ENCODE results near the gene PPP1R12C. TPM values are rescaled to one million over a fixed set of nuclear protein-coding genes. Genes with fewer than 3 reads are reported as not detected.

The PPP1R12C gene
- total RNA-seq, 1 experiment from 2014 or later = 92.3 TPM

DNA sequence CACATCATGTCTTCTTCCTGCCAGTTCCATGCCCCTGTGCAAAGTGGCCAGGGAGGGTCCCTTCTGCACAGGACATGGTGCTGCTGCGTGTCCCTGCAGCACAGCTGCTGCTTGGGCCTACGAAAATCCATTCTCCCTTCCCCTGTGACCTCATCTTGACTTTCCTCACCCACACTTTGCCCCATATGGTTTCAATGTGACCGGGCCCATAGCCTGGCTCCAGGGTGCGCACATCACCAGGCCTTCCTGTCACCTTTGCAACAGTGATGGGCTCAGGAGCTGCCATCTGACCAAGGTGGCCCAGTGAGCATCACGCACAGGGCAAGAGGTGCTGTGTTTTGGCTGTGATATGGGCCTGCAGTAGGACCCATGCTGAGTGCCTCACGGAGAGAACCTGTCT, 10.8 kb downstream of the PPP1R12C start:
- H3K27ac Mint-ChIP-seq = no peak overlapping the region
- ChIA-PET POLR2A (interaction anchor here (1.1 kb wide), 1 partner anchor 11 kb away, joined by 5 read pairs; the partner anchor contains the start of gene PPP1R12C), CTCF (interaction anchor here (1.1 kb wide), 1 partner anchor 10 kb away, joined by 4 read pairs; no protein-coding TSS in a partner anchor)
- no peak for ATAC-seq
- peaks cover 7% of the 10 kb centered on the region; the same call in 1 of the 2 replicates for H3K9me3 Mint-ChIP-seq
- H3K27me3 Mint-ChIP-seq (ENCODE audit: low read depth) = no peaks in the 10 kb centered on the region
- no peak for TF ChIP-seq ETV6 (CRISPR knock-in tag; IDR thresholded peaks at IDR 0.05)
- TF ChIP-seq TP53 (CRISPR knock-in tag; IDR thresholded peaks at IDR 0.05) = no peak
- TF ChIP-seq, protein P1, sequence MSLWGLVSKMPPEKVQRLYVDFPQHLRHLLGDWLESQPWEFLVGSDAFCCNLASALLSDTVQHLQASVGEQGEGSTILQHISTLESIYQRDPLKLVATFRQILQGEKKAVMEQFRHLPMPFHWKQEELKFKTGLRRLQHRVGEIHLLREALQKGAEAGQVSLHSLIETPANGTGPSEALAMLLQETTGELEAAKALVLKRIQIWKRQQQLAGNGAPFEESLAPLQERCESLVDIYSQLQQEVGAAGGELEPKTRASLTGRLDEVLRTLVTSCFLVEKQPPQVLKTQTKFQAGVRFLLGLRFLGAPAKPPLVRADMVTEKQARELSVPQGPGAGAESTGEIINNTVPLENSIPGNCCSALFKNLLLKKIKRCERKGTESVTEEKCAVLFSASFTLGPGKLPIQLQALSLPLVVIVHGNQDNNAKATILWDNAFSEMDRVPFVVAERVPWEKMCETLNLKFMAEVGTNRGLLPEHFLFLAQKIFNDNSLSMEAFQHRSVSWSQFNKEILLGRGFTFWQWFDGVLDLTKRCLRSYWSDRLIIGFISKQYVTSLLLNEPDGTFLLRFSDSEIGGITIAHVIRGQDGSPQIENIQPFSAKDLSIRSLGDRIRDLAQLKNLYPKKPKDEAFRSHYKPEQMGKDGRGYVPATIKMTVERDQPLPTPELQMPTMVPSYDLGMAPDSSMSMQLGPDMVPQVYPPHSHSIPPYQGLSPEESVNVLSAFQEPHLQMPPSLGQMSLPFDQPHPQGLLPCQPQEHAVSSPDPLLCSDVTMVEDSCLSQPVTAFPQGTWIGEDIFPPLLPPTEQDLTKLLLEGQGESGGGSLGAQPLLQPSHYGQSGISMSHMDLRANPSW (CRISPR knock-in tag; conservative IDR thresholded peaks at IDR 0.05; ENCODE audit: low read depth) = no peak
- TF ChIP-seq ZNF121 (CRISPR knock-in tag; IDR thresholded peaks at IDR 0.05) = no peak
- TF ChIP-seq, protein P2, sequence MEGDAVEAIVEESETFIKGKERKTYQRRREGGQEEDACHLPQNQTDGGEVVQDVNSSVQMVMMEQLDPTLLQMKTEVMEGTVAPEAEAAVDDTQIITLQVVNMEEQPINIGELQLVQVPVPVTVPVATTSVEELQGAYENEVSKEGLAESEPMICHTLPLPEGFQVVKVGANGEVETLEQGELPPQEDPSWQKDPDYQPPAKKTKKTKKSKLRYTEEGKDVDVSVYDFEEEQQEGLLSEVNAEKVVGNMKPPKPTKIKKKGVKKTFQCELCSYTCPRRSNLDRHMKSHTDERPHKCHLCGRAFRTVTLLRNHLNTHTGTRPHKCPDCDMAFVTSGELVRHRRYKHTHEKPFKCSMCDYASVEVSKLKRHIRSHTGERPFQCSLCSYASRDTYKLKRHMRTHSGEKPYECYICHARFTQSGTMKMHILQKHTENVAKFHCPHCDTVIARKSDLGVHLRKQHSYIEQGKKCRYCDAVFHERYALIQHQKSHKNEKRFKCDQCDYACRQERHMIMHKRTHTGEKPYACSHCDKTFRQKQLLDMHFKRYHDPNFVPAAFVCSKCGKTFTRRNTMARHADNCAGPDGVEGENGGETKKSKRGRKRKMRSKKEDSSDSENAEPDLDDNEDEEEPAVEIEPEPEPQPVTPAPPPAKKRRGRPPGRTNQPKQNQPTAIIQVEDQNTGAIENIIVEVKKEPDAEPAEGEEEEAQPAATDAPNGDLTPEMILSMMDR (IDR thresholded peaks at IDR 0.05) = no peak
- TF ChIP-seq CBFB (CRISPR knock-in tag; IDR thresholded peaks at IDR 0.05; ENCODE audit: low read depth) = no peak
- TF ChIP-seq CREM (CRISPR knock-in tag; IDR thresholded peaks at IDR 0.05) = no peak
- peaks cover 29% of the 10 kb centered on the region for H3K36me3 Mint-ChIP-seq
- no peaks in the 10 kb centered on the region for H3K4me1 Mint-ChIP-seq
- no peak overlapping the region for H3K4me3 Mint-ChIP-seq
- DNase-seq (ENCODE audit: low spot score) = no peak

DNA sequence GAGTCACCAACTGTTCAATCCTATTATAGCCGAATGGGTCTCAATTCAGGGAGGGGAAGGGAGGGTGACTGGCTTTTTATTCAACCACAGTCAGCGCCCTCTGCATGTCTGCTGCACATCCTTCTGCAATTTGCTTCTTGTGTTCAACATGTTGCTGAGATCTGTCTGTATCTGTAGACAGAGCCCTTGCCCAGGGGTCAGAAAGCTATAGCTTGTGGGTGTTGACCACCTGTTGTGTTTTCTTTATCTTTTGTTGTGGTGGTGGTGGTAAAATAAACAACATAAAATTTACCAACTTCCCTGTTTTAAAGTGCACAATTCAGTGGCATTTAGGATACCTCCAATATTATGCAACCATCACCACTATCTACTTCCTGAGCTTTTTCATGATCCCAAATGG, 12.2 kb downstream of the PPP1R12C start:
- ChIA-PET CTCF (interaction anchor here (1.2 kb wide), 1 partner anchor 11 kb away, joined by 4 read pairs; no protein-coding TSS in a partner anchor), POLR2A (interaction anchor here (1.3 kb wide), 1 partner anchor 9 kb away, joined by 4 read pairs; no protein-coding TSS in a partner anchor)
- no peak overlapping the region for H3K27ac Mint-ChIP-seq
- H3K4me1 Mint-ChIP-seq = peaks cover 2% of the 10 kb centered on the region
- H3K27me3 Mint-ChIP-seq (ENCODE audit: low read depth) = no peaks in the 10 kb centered on the region
- H3K9me3 Mint-ChIP-seq = peaks cover 7% of the 10 kb centered on the region; the same call in 1 of the 2 replicates
- peaks cover 29% of the 10 kb centered on the region for H3K36me3 Mint-ChIP-seq
- no peak for ATAC-seq
- no peak overlapping the region for H3K4me3 Mint-ChIP-seq
- no peak for TF ChIP-seq ELF4 (CRISPR knock-in tag; IDR thresholded peaks at IDR 0.05; ENCODE audit: low read depth)
- TF ChIP-seq ZNF219 (CRISPR knock-in tag; IDR thresholded peaks at IDR 0.05; ENCODE audit: borderline replicate concordance) = no peak
- no peak for TF ChIP-seq RELA (CRISPR knock-in tag; IDR thresholded peaks at IDR 0.05; ENCODE audit: borderline replicate concordance)
- TF ChIP-seq ZNF317 (CRISPR knock-in tag; IDR thresholded peaks at IDR 0.05; ENCODE audit: borderline replicate concordance, low read depth) = no peak
- TF ChIP-seq, protein P3, sequence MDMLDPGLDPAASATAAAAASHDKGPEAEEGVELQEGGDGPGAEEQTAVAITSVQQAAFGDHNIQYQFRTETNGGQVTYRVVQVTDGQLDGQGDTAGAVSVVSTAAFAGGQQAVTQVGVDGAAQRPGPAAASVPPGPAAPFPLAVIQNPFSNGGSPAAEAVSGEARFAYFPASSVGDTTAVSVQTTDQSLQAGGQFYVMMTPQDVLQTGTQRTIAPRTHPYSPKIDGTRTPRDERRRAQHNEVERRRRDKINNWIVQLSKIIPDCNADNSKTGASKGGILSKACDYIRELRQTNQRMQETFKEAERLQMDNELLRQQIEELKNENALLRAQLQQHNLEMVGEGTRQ (CRISPR knock-in tag; IDR thresholded peaks at IDR 0.05) = no peak
- TF ChIP-seq CREB1 (CRISPR knock-in tag; IDR thresholded peaks at IDR 0.05) = no peak
- no peak for TF ChIP-seq SMAD4 (CRISPR knock-in tag; IDR thresholded peaks at IDR 0.05)
- no peak for DNase-seq (ENCODE audit: low spot score)

DNA sequence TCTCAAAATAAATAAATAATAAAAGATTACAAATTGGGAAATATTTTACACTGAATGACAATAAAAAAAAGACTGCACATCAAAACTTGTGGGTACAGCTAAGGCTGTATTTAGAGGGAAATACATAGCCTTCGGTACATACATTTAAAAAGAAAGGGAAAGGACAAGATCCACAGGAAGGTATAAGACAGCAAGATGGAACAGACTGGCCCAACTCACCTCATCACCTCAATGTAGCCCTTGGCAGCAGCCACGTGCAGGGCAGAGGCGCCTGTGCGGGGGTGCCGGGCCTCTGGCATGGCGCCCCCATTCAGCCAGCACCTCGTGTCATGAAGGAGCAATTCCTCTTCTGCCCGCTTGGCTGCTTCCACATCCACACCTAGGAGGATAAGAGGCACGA, 14.2 kb downstream of the PPP1R12C start:
- DNase-seq (ENCODE audit: low spot score) (no peak), ATAC-seq (no peak)
- H3K9me3 Mint-ChIP-seq = peaks cover 7% of the 10 kb centered on the region; the same call in 1 of the 2 replicates
- H3K4me1 Mint-ChIP-seq = peaks cover 6% of the 10 kb centered on the region
- CTCF ChIA-PET = no interaction called here
- no peak overlapping the region for H3K4me3 Mint-ChIP-seq
- POLR2A ChIA-PET = no interaction called here
- H3K36me3 Mint-ChIP-seq = peaks cover 21% of the 10 kb centered on the region
- H3K27ac Mint-ChIP-seq = no peak overlapping the region
- no peaks in the 10 kb centered on the region for H3K27me3 Mint-ChIP-seq (ENCODE audit: low read depth)
- TF ChIP-seq EMX1 (CRISPR knock-in tag; IDR thresholded peaks at IDR 0.05) (no peak), PRRX2 (CRISPR knock-in tag; IDR thresholded peaks at IDR 0.05) (no peak), JUN (CRISPR knock-in tag; IDR thresholded peaks at IDR 0.05) (no peak), IRF2 (CRISPR knock-in tag; IDR thresholded peaks at IDR 0.05; ENCODE audit: borderline replicate concordance, low read depth) (no peak), ZNF232 (CRISPR knock-in tag; IDR thresholded peaks at IDR 0.05) (no peak), ZNF416 (CRISPR knock-in tag; IDR thresholded peaks at IDR 0.05) (no peak), OVOL2 (CRISPR knock-in tag; IDR thresholded peaks at IDR 0.05; ENCODE audit: borderline replicate concordance) (no peak)
- TF ChIP-seq, protein P4, sequence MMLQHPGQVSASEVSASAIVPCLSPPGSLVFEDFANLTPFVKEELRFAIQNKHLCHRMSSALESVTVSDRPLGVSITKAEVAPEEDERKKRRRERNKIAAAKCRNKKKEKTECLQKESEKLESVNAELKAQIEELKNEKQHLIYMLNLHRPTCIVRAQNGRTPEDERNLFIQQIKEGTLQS (CRISPR knock-in tag; conservative IDR thresholded peaks at IDR 0.05) = no peak
- TF ChIP-seq, protein P5, sequence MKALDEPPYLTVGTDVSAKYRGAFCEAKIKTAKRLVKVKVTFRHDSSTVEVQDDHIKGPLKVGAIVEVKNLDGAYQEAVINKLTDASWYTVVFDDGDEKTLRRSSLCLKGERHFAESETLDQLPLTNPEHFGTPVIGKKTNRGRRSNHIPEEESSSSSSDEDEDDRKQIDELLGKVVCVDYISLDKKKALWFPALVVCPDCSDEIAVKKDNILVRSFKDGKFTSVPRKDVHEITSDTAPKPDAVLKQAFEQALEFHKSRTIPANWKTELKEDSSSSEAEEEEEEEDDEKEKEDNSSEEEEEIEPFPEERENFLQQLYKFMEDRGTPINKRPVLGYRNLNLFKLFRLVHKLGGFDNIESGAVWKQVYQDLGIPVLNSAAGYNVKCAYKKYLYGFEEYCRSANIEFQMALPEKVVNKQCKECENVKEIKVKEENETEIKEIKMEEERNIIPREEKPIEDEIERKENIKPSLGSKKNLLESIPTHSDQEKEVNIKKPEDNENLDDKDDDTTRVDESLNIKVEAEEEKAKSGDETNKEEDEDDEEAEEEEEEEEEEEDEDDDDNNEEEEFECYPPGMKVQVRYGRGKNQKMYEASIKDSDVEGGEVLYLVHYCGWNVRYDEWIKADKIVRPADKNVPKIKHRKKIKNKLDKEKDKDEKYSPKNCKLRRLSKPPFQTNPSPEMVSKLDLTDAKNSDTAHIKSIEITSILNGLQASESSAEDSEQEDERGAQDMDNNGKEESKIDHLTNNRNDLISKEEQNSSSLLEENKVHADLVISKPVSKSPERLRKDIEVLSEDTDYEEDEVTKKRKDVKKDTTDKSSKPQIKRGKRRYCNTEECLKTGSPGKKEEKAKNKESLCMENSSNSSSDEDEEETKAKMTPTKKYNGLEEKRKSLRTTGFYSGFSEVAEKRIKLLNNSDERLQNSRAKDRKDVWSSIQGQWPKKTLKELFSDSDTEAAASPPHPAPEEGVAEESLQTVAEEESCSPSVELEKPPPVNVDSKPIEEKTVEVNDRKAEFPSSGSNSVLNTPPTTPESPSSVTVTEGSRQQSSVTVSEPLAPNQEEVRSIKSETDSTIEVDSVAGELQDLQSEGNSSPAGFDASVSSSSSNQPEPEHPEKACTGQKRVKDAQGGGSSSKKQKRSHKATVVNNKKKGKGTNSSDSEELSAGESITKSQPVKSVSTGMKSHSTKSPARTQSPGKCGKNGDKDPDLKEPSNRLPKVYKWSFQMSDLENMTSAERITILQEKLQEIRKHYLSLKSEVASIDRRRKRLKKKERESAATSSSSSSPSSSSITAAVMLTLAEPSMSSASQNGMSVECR (CRISPR knock-in tag; IDR thresholded peaks at IDR 0.05; ENCODE audit: borderline replicate concordance) = no peak
- TF ChIP-seq, protein P3 (CRISPR knock-in tag; IDR thresholded peaks at IDR 0.05) = no peak

All from WTC11 (cell line).